A549 (cell line): Measurements from ENCODE around the gene C16orf54. TPM values are rescaled to one million over a fixed set of nuclear protein-coding genes. Genes with fewer than 3 reads are reported as not detected.
A peak's percentile ranks its signal among the peaks of the same experiment; 100 is the strongest.

Experiments
- ATAC-seq, 2 experiments: fragments of 200-7000 bp in 1 of 2; fragments of >200 bp in 1 of 2; cut with Nextera tagmentation in 1 of 2; cut with Tn5 transposase in 1 of 2; 3 replicates each; pipeline versions ENCODE4 v1.8.0 to v1.9.1; 2018 to 2020; ENCODE audit warnings: mild to moderate bottlenecking in 1 of 2, moderate library complexity in 1 of 2
- CTCF ChIA-PET: fragments of 300-600 bp; sonication (Branson Sonifier 250); formaldehyde crosslinking; extraction: SDS; loops from one replicate; lab custom pipeline; 2021; ENCODE audit warnings: antibody characterized with exemption, inconsistent platforms; lab: Yijun Ruan, JAX
- POLR2A ChIA-PET: fragments of 350-600 bp; formaldehyde crosslinking; extraction: SDS; loops from one replicate; lab custom pipeline; 2021; ENCODE audit warnings: antibody characterized with exemption, inconsistent platforms; lab: Yijun Ruan, JAX
- DNase-seq, 2 experiments: peaks; one replicate each; pipeline versions ENCODE4 v3.0.0 to v3.0.0-alpha.2; 2011 to 2016; ENCODE audit warnings: low read depth in 1 of 2, low spot score in 1 of 2
- FAIRE-seq: peaks from 2 replicates; lab custom pipeline; 2011; peaks lifted over from hg19 to GRCh38; lab: Jason Lieb, UNC
- H3K27ac ChIP-seq, 2 experiments: fragments of >200 bp; sonication (Bioruptor Twin); formaldehyde crosslinking; 3 replicates each; pipeline ENCODE4 v1.5.1; 2016 to 2017
- H3K4me1 ChIP-seq: fragments of >200 bp; sonication (Bioruptor Twin); formaldehyde crosslinking; 3 replicates; pipeline ENCODE4 v1.6.1; 2016
- H3K4me2 ChIP-seq: fragments of >200 bp; sonication (Bioruptor Twin); formaldehyde crosslinking; 3 replicates; pipeline ENCODE4 v1.6.1; 2016
- H3K4me3 ChIP-seq: fragments of >200 bp; sonication (Bioruptor Twin); formaldehyde crosslinking; 3 replicates; pipeline ENCODE4 v1.5.1; 2016
- H3K9me3 ChIP-seq: fragments of >200 bp; sonication (Bioruptor Twin); formaldehyde crosslinking; 3 replicates; pipeline ENCODE4 v1.6.1; 2016
- ATOH8 ChIP-seq: fragments of 250-450 bp; sonication (Bioruptor Pico); IDR thresholded peaks from 2 replicates; pipeline ENCODE4 v1.5.0; 2020; ENCODE audit warnings: low read depth, mild to moderate bottlenecking, moderate library complexity
- BHLHE40 ChIP-seq: IDR thresholded peaks from 2 replicates; pipeline ENCODE4 v1.6.1; 2012; ENCODE audit warnings: low read depth, low read length, inconsistent platforms
- CHD2 ChIP-seq: fragments of 150-350 bp; IDR thresholded peaks from 2 replicates; pipeline ENCODE4 v1.6.1; 2014; ENCODE audit warnings: low read length; ENCODE audit not compliant: partially characterized antibody
- CHD4 ChIP-seq: fragments of 200-600 bp; sonication (generic); IDR thresholded peaks from 2 replicates; pipeline ENCODE4 v1.6.1; 2016; ENCODE audit warnings: antibody characterized with exemption, mild to moderate bottlenecking, borderline replicate concordance
- EHF ChIP-seq: fragments of 250-450 bp; sonication (Bioruptor Pico); IDR thresholded peaks from 2 replicates; pipeline ENCODE4 v1.5.0; 2020; ENCODE audit warnings: mild to moderate bottlenecking
- EHMT2 ChIP-seq: fragments of 200-600 bp; sonication (generic); IDR thresholded peaks from 2 replicates; pipeline ENCODE4 v1.6.1; 2016; ENCODE audit warnings: antibody characterized with exemption, low read depth, mild to moderate bottlenecking, moderate library complexity
- ELK1 ChIP-seq: fragments of 150-350 bp; IDR thresholded peaks from 2 replicates; pipeline ENCODE4 v1.6.1; 2014; ENCODE audit warnings: low read depth, mild to moderate bottlenecking, low read length
- EP300 ChIP-seq, 2 experiments: fragments of >200 bp; sonication (Bioruptor Twin); formaldehyde crosslinking; IDR thresholded peaks; 2 replicates in 1 of 2; 3 replicates in 1 of 2; pipeline ENCODE4 v1.6.1; 2016 to 2017
- ESRRA ChIP-seq: fragments of 150-350 bp; IDR thresholded peaks from 2 replicates; pipeline ENCODE4 v1.6.1; 2014; ENCODE audit warnings: mild to moderate bottlenecking, low read length, borderline replicate concordance
- FOSB ChIP-seq: fragments of 250-450 bp; sonication (Bioruptor Pico); IDR thresholded peaks from 2 replicates; pipeline ENCODE4 v1.5.0; 2020; ENCODE audit warnings: mild to moderate bottlenecking, moderate library complexity
- FOSL2 ChIP-seq, 2 experiments: fragments of 450-650 bp in 1 of 2; fragments of >200 bp in 1 of 2; sonication (Bioruptor Twin) in 1 of 2; formaldehyde crosslinking; IDR thresholded peaks; 2 replicates each; pipeline versions ENCODE4 v1.5.0 to v1.6.1; 2016 to 2020; ENCODE audit warnings: mild to moderate bottlenecking in 1 of 2, moderate library complexity in 1 of 2
- FOXS1 ChIP-seq: fragments of 250-450 bp; sonication (Bioruptor Pico); IDR thresholded peaks from 2 replicates; pipeline ENCODE4 v1.5.0; 2020; ENCODE audit warnings: mild to moderate bottlenecking, moderate library complexity
- HES2 ChIP-seq: fragments of >200 bp; sonication (Bioruptor Twin); formaldehyde crosslinking; IDR thresholded peaks from 2 replicates; pipeline ENCODE4 v1.6.1; 2016
- HEYL ChIP-seq: fragments of 250-450 bp; sonication (Bioruptor Pico); IDR thresholded peaks from 2 replicates; pipeline ENCODE4 v1.8.0; 2021; ENCODE audit warnings: mild to moderate bottlenecking, moderate library complexity
- HMGXB4 ChIP-seq: fragments of 250-450 bp; sonication (Bioruptor Pico); IDR thresholded peaks from 2 replicates; pipeline ENCODE4 v1.5.0; 2021; ENCODE audit warnings: mild to moderate bottlenecking, moderate library complexity, borderline replicate concordance
- JUN ChIP-seq, 2 experiments: fragments of >200 bp; sonication (Bioruptor Twin); formaldehyde crosslinking; IDR thresholded peaks; 2 replicates in 1 of 2; 3 replicates in 1 of 2; pipeline ENCODE4 v1.6.1; 2016 to 2017
- KDM1A ChIP-seq: fragments of 200-600 bp; sonication (generic); IDR thresholded peaks from 2 replicates; pipeline ENCODE4 v1.6.1; 2016; ENCODE audit warnings: low read depth, mild to moderate bottlenecking
- KDM5A ChIP-seq: fragments of 200-600 bp; sonication (generic); IDR thresholded peaks from 2 replicates; pipeline ENCODE4 v1.6.1; 2016; ENCODE audit warnings: antibody characterized with exemption, mild to moderate bottlenecking
- MAFK ChIP-seq: fragments of 450-650 bp; IDR thresholded peaks from 2 replicates; pipeline ENCODE4 v1.6.1; 2014; ENCODE audit not compliant: partially characterized antibody
- MAX ChIP-seq: IDR thresholded peaks from 2 replicates; pipeline ENCODE4 v1.6.1; 2012
- MAZ ChIP-seq: fragments of 150-350 bp; IDR thresholded peaks from 2 replicates; pipeline ENCODE4 v1.6.1; 2014; ENCODE audit warnings: antibody characterized with exemption, low read depth, low read length, borderline replicate concordance
- NPAS2 ChIP-seq: fragments of 250-450 bp; sonication (Bioruptor Pico); IDR thresholded peaks from 2 replicates; pipeline ENCODE4 v1.8.0; 2022; ENCODE audit warnings: mild to moderate bottlenecking, moderate library complexity, borderline replicate concordance
- PHF8 ChIP-seq: fragments of 200-600 bp; sonication (generic); IDR thresholded peaks from 2 replicates; pipeline ENCODE4 v1.6.1; 2016; ENCODE audit warnings: low read depth, mild to moderate bottlenecking, antibody characterized with exemption, moderate library complexity, borderline replicate concordance
- RAD21 ChIP-seq, 2 experiments: fragments of >200 bp in 1 of 2; sonication (Bioruptor Twin) in 1 of 2; formaldehyde crosslinking in 1 of 2; IDR thresholded peaks in 1 of 2; conservative IDR thresholded peaks in 1 of 2; 2 replicates in 1 of 2; 3 replicates in 1 of 2; pipeline ENCODE4 v1.6.1; 2012 to 2018; ENCODE audit warnings: inconsistent platforms in 1 of 2
- RFX5 ChIP-seq: fragments of 450-650 bp; IDR thresholded peaks from 2 replicates; pipeline ENCODE4 v1.7.1; 2014; ENCODE audit warnings: antibody characterized with exemption, mild to moderate bottlenecking, moderate library complexity
- RNF2 ChIP-seq: fragments of 200-600 bp; sonication (generic); IDR thresholded peaks from 2 replicates; pipeline ENCODE4 v1.6.1; 2016; ENCODE audit warnings: low read depth, mild to moderate bottlenecking, antibody characterized with exemption, moderate library complexity, borderline replicate concordance
- SMC3 ChIP-seq: fragments of >200 bp; sonication (Bioruptor Twin); formaldehyde crosslinking; IDR thresholded peaks from 3 replicates; pipeline ENCODE4 v1.6.1; 2018; ENCODE audit warnings: inconsistent platforms
- ZSCAN20 ChIP-seq: fragments of 250-450 bp; sonication (Bioruptor Pico); IDR thresholded peaks from 2 replicates; pipeline ENCODE4 v1.8.0; 2022; ENCODE audit warnings: mild to moderate bottlenecking, moderate library complexity
- WGBS: methylation state at CpG from one replicate; pipeline ENCODE4 v1.1.6; 2017; ENCODE audit errors: missing lambda C conversion rate; 5-methylcytosine and 5-hydroxymethylcytosine counted together
- polyA plus RNA-seq, 4 experiments: library from polyadenylated mRNA; depleted of rRNA in 3 of 4; stranded (reverse); fragments of >200 nt; fragmentation: RNase III in 1 of 4; extraction: RNeasy Plus Mini Kit Qiagen cat#74134 plus additional on column Dnase treatment in 1 of 4; gene quantifications; 2 replicates in 3 of 4; 3 replicates in 1 of 4; pipeline ENCODE4 v1.2.3, GENCODE V29; 2011 to 2017

C16orf54 gene
- polyA plus RNA-seq, 2 of the 4 experiments (the other 2 are of a cell fraction), result not detected

- no peak overlapping the region for H3K4me2 ChIP-seq
- H3K27ac ChIP-seq, result no peak overlapping the region
- no peaks in the 10 kb centered on the region for H3K9me3 ChIP-seq
- no peak for FAIRE-seq
- ATAC-seq, result peak in 1 of 2 experiments; percentile 67; a peak in 3 of 6 replicates
- TF ChIP-seq HES2 (no peak), ESRRA (no peak), ZSCAN20 (CRISPR knock-in tag) (no peak), FOSL2 (IDR thresholded peaks at IDR 0.05) (no peak), FOSL2 (CRISPR knock-in tag; IDR thresholded peaks at IDR 0.05) (no peak), MAFK (no peak), SMC3 (no peak), RNF2 (no peak), FOSB (no peak), CHD4 (no peak), KDM1A (no peak), ATOH8 (CRISPR knock-in tag) (no peak), EHMT2 (no peak), RAD21 (conservative IDR thresholded peaks at IDR 0.05 in 1 of 2, IDR thresholded peaks at IDR 0.05 in 1 of 2) (no peak), ELK1 (no peak), JUN (IDR thresholded peaks at IDR 0.05) (no peak), MAX (no peak), FOXS1 (CRISPR knock-in tag) (no peak)
- TF ChIP-seq, all 56 proteins: peak for 0
- DNase-seq, result peak in 1 of 2 experiments; percentile 38
- peaks cover 7% of the 10 kb centered on the region for H3K4me1 ChIP-seq
- WGBS, result 87% methylated on average over 38 of the region's 38 CpGs
- ChIA-PET POLR2A (no interaction called here), CTCF (interaction anchor here (0.7 to 1.8 kb wide), 10 partner anchors 8 to 247 kb away, joined by 3 to 9 read pairs (median 3); partner anchors contain the start of gene MVP)
- no peak overlapping the region for H3K4me3 ChIP-seq
Measured at GRCh38 chr16:29784901-29785500, 39.2 kb upstream of the C16orf54 start.

GRCh38 chr16:29784157-29784556 is 38.4 kb upstream of the C16orf54 start:
- CTCF ChIA-PET, result interaction anchor here (0.7 to 1.8 kb wide), 5 partner anchors 35 to 85 kb away, joined by 3 to 9 read pairs (median 4); no protein-coding TSS in a partner anchor
- WGBS, result 86% methylated on average over 2 of the region's 2 CpGs
- H3K4me2 ChIP-seq, result no peak overlapping the region
- FAIRE-seq (no peak), ATAC-seq (no peak), DNase-seq (no peak)
- H3K27ac ChIP-seq, result no peak overlapping the region
- TF ChIP-seq BHLHE40, result no peak
- TF ChIP-seq NPAS2 (CRISPR knock-in tag), result no peak
- no peak for TF ChIP-seq MAZ
- no peak for TF ChIP-seq HMGXB4
- no peak for TF ChIP-seq HEYL
- TF ChIP-seq KDM1A, result no peak
- TF ChIP-seq PHF8, result no peak
- no peak for TF ChIP-seq FOSB
- no peak for TF ChIP-seq KDM5A
- TF ChIP-seq ESRRA, result no peak
- no peak for TF ChIP-seq RNF2
- TF ChIP-seq CHD2, result no peak
- TF ChIP-seq RFX5, result no peak
- TF ChIP-seq MAX, result no peak
- TF ChIP-seq FOSL2 (IDR thresholded peaks at IDR 0.05), result no peak
- TF ChIP-seq FOSL2 (CRISPR knock-in tag; IDR thresholded peaks at IDR 0.05), result no peak
- TF ChIP-seq EP300 (IDR thresholded peaks at IDR 0.05), result no peak
- no peak for TF ChIP-seq EHF (CRISPR knock-in tag)
- TF ChIP-seq JUN (IDR thresholded peaks at IDR 0.05), result no peak
- H3K4me3 ChIP-seq, result no peak overlapping the region
- POLR2A ChIA-PET, result no interaction called here
- H3K9me3 ChIP-seq, result no peaks in the 10 kb centered on the region
- H3K4me1 ChIP-seq, result peaks cover 9% of the 10 kb centered on the region; the same call in 2 of the 3 replicates
